ENCODE data around the gene ERG.

Gene ERG

GRCh38 chr21:38498057-38498833 lies at the start of gene ERG:
Gene ERG, minus strand, starts transcription at chr21:38498477. Its CDS starts 97 bp downstream, at chr21:38498380.
- no peak for DNase-seq (ENCODE audit: low spot score)

- DNase-seq (ENCODE audit: low spot score) = peak; percentile 5
Measured at GRCh38 chr21:38544661-38545060, 46.4 kb upstream of the ERG start.

- no peak for DNase-seq (ENCODE audit: low spot score)
Measured at GRCh38 chr21:38542263-38542662, 44.0 kb upstream of the ERG start.

GRCh38 chr21:38538353-38538752 lies 40.1 kb upstream of the ERG start:
- no peak for DNase-seq (ENCODE audit: low spot score)

GRCh38 chr21:38534591-38534990 lies 36.3 kb upstream of the ERG start:
- no peak for DNase-seq (ENCODE audit: low spot score)

- no peak for DNase-seq (ENCODE audit: low spot score)
Measured at GRCh38 chr21:38533887-38534286, 35.6 kb upstream of the ERG start.

- no peak for DNase-seq (ENCODE audit: low spot score)
Measured at GRCh38 chr21:38531591-38531990, 33.3 kb upstream of the ERG start.

- no peak for DNase-seq (ENCODE audit: low spot score)
Measured at GRCh38 chr21:38531039-38531541, 32.8 kb upstream of the ERG start.

GRCh38 chr21:38527737-38528136 lies 29.5 kb upstream of the ERG start:
- DNase-seq (ENCODE audit: low spot score) = no peak

GRCh38 chr21:38525454-38525853 lies 27.2 kb upstream of the ERG start:
- no peak for DNase-seq (ENCODE audit: low spot score)

- DNase-seq (ENCODE audit: low spot score) = no peak
Measured at GRCh38 chr21:38524168-38525153, 26.2 kb upstream of the ERG start.

- no peak for DNase-seq (ENCODE audit: low spot score)
Measured at GRCh38 chr21:38520511-38520910, 22.2 kb upstream of the ERG start.

GRCh38 chr21:38511662-38512243 lies 13.5 kb upstream of the ERG start:
- DNase-seq (ENCODE audit: low spot score) = no peak

GRCh38 chr21:38511198-38511597 lies 12.9 kb upstream of the ERG start:
- DNase-seq (ENCODE audit: low spot score) = no peak

- DNase-seq (ENCODE audit: low spot score) = no peak
Measured at GRCh38 chr21:38507374-38507942, 9.2 kb upstream of the ERG start.

- peak; percentile 70 for DNase-seq (ENCODE audit: low spot score)
Measured at GRCh38 chr21:38506661-38507281, 8.5 kb upstream of the ERG start.

GRCh38 chr21:38505654-38506523 lies 7.6 kb upstream of the ERG start:
- peak; percentile 64 for DNase-seq (ENCODE audit: low spot score)

GRCh38 chr21:38504066-38504465 lies 5.8 kb upstream of the ERG start:
- DNase-seq (ENCODE audit: low spot score) = no peak

- DNase-seq (ENCODE audit: low spot score) = no peak
Measured at GRCh38 chr21:38503583-38503982, 5.3 kb upstream of the ERG start.

GRCh38 chr21:38500073-38500472 lies 1.8 kb upstream of the ERG start:
- DNase-seq (ENCODE audit: low spot score) = no peak

GRCh38 chr21:38499296-38499695 lies 1.0 kb upstream of the ERG start:
- DNase-seq (ENCODE audit: low spot score) = no peak
